Trophoblast cell (in vitro differentiated cells and primary cell): ENCODE data around the gene MFSD2B.

Experiments used
- DNase-seq, 2 donors: peaks; one replicate each; pipeline ENCODE4 v3.0.0-alpha.2; 2016
- H2AFZ ChIP-seq: 2 replicates; pipeline ENCODE4 v1.6.1; 2013; ENCODE audit warnings: low read length, moderate library complexity, mild to moderate bottlenecking; ENCODE audit not compliant: insufficient read depth, poor library complexity
- H2AK5ac ChIP-seq: 2 replicates; pipeline ENCODE4 v1.6.1; 2013; ENCODE audit warnings: mild to moderate bottlenecking, low read length
- H2BK120ac ChIP-seq: 2 replicates; pipeline ENCODE4 v1.6.1; 2013; ENCODE audit warnings: low read length, mild to moderate bottlenecking, moderate library complexity; ENCODE audit not compliant: insufficient read depth, poor library complexity
- H2BK12ac ChIP-seq: 2 replicates; pipeline ENCODE4 v1.6.1; 2013; ENCODE audit warnings: mild to moderate bottlenecking, low read length, moderate library complexity
- H2BK5ac ChIP-seq: 2 replicates; pipeline ENCODE4 v1.6.1; 2013; ENCODE audit warnings: low read length, low read depth, moderate library complexity, mild to moderate bottlenecking; ENCODE audit not compliant: poor library complexity
- H3K14ac ChIP-seq: 2 replicates; pipeline ENCODE4 v1.6.1; 2013; ENCODE audit warnings: mild to moderate bottlenecking, low read length
- H3K18ac ChIP-seq: 2 replicates; pipeline ENCODE4 v1.6.1; 2013; ENCODE audit warnings: mild to moderate bottlenecking, low read length
- H3K23ac ChIP-seq: 2 replicates; pipeline ENCODE4 v1.6.1; 2013; ENCODE audit warnings: low read length
- H3K27ac ChIP-seq: 2 replicates; pipeline ENCODE4 v1.5.1; 2013; ENCODE audit warnings: low read depth, mild to moderate bottlenecking, inconsistent platforms, low read length, moderate library complexity
- H3K27me3 ChIP-seq: 2 replicates; pipeline ENCODE4 v1.6.1; 2013; ENCODE audit warnings: inconsistent platforms, mild to moderate bottlenecking, low read length, moderate library complexity; ENCODE audit not compliant: insufficient read depth
- H3K36me3 ChIP-seq, 2 experiments: 1 replicate in 1 of 2; 2 replicates in 1 of 2; pipeline ENCODE4 v1.6.1; 2013; ENCODE audit warnings: low read length in 2 of 2, mild to moderate bottlenecking in 2 of 2, moderate library complexity in 1 of 2; ENCODE audit not compliant: insufficient read depth in 2 of 2, control insufficient read depth in 1 of 2
- H3K4ac ChIP-seq: 2 replicates; pipeline ENCODE4 v1.6.1; 2013; ENCODE audit warnings: low read depth, mild to moderate bottlenecking, low read length, moderate library complexity
- H3K4me1 ChIP-seq, 2 experiments: 1 replicate in 1 of 2; 2 replicates in 1 of 2; pipeline ENCODE4 v1.6.1; 2013; ENCODE audit warnings: low read length in 2 of 2, mild to moderate bottlenecking in 2 of 2, moderate library complexity in 1 of 2; ENCODE audit not compliant: insufficient read depth in 2 of 2, control insufficient read depth in 1 of 2
- H3K4me2 ChIP-seq: 2 replicates; pipeline ENCODE4 v1.6.1; 2013; ENCODE audit warnings: inconsistent platforms, mild to moderate bottlenecking, low read length, moderate library complexity
- H3K4me3 ChIP-seq: 2 replicates; pipeline ENCODE4 v1.5.1; 2013; ENCODE audit warnings: mild to moderate bottlenecking, low read depth, low read length, inconsistent platforms
- H3K79me1 ChIP-seq: one replicate; pipeline ENCODE4 v1.6.1; 2013; ENCODE audit warnings: low read length
- H3K79me2 ChIP-seq: 2 replicates; pipeline ENCODE4 v1.6.1; 2013; ENCODE audit warnings: low read length, mild to moderate bottlenecking; ENCODE audit not compliant: control insufficient read depth, insufficient read depth, poor library complexity
- H3K9ac ChIP-seq: 2 replicates; pipeline ENCODE4 v1.6.1; 2013; ENCODE audit warnings: mild to moderate bottlenecking, low read length
- H3K9me3 ChIP-seq: 2 replicates; pipeline ENCODE4 v1.6.1; 2013; ENCODE audit warnings: low read depth, mild to moderate bottlenecking, control low read depth, inconsistent platforms, low read length; ENCODE audit not compliant: insufficient read depth
- H4K12ac ChIP-seq: 2 replicates; pipeline ENCODE4 v1.6.1; 2013; ENCODE audit warnings: low read depth, mild to moderate bottlenecking, low read length, moderate library complexity
- H4K8ac ChIP-seq: 2 replicates; pipeline ENCODE4 v1.6.1; 2013; ENCODE audit warnings: low read depth, mild to moderate bottlenecking, low read length, moderate library complexity
- H4K91ac ChIP-seq: one replicate; pipeline ENCODE4 v1.6.1; 2013; ENCODE audit warnings: low read depth, mild to moderate bottlenecking, low read length, moderate library complexity
- WGBS: extraction: QIAGEN DNeasy Blood & Tissue Kit; methylation state at CpG from one replicate; pipeline ENCODE4 v1.1.7; 2013; ENCODE audit warnings: missing lambda C conversion rate; ENCODE audit not compliant: insufficient read length, insufficient coverage; ENCODE audit errors: extremely low coverage; 5-methylcytosine and 5-hydroxymethylcytosine counted together

MFSD2B gene

GRCh38 chr2:24055750-24056149, 45.9 kb downstream of the MFSD2B start:
- H3K18ac ChIP-seq: no peak overlapping the region
- no peak overlapping the region for H2BK120ac ChIP-seq
- H3K79me1 ChIP-seq: no peaks in the 10 kb centered on the region
- no peak overlapping the region for H4K91ac ChIP-seq
- H4K8ac ChIP-seq: no peak overlapping the region
- no peak overlapping the region for H2BK12ac ChIP-seq
- H3K27ac ChIP-seq: no peak overlapping the region
- H3K23ac ChIP-seq: no peak overlapping the region
- no peak overlapping the region for H2BK5ac ChIP-seq
- no peaks in the 10 kb centered on the region for H3K4me1 ChIP-seq
- H3K36me3 ChIP-seq: no peaks in the 10 kb centered on the region
- H4K12ac ChIP-seq: no peak overlapping the region
- no CpG with 5 or more reads among the region's 6 CpGs for WGBS
- H2AK5ac ChIP-seq: no peak overlapping the region
- H3K27me3 ChIP-seq: no peaks in the 10 kb centered on the region
- no peak overlapping the region for H3K9ac ChIP-seq
- no peak overlapping the region for H3K4ac ChIP-seq
- no peak for DNase-seq
- no peaks in the 10 kb centered on the region for H3K9me3 ChIP-seq
- no peak overlapping the region for H3K4me2 ChIP-seq
- H3K79me2 ChIP-seq: no peaks in the 10 kb centered on the region
- no peak overlapping the region for H3K4me3 ChIP-seq
- H2AFZ ChIP-seq: no peak overlapping the region
- no peak overlapping the region for H3K14ac ChIP-seq

- no peak overlapping the region for H2BK5ac ChIP-seq
- H4K8ac ChIP-seq: no peak overlapping the region
- H3K79me1 ChIP-seq: no peaks in the 10 kb centered on the region
- H3K36me3 ChIP-seq: peaks cover 0 to 4% of the 10 kb centered on the region in 2 experiments
- H2BK120ac ChIP-seq: no peak overlapping the region
- H2AFZ ChIP-seq: no peak overlapping the region
- no peak overlapping the region for H2BK12ac ChIP-seq
- no peak overlapping the region for H4K91ac ChIP-seq
- H3K23ac ChIP-seq: no peak overlapping the region
- no peak overlapping the region for H2AK5ac ChIP-seq
- no CpG with 5 or more reads among the region's 4 CpGs for WGBS
- no peaks in the 10 kb centered on the region for H3K27me3 ChIP-seq
- no peaks in the 10 kb centered on the region for H3K9me3 ChIP-seq
- H3K9ac ChIP-seq: peak overlapping the region; percentile 61
- H3K4ac ChIP-seq: no peak overlapping the region
- H3K79me2 ChIP-seq: no peaks in the 10 kb centered on the region
- no peak overlapping the region for H3K27ac ChIP-seq
- no peak for DNase-seq
- no peak overlapping the region for H4K12ac ChIP-seq
- no peak overlapping the region for H3K14ac ChIP-seq
- H3K4me2 ChIP-seq: no peak overlapping the region
- H3K4me1 ChIP-seq: no peaks in the 10 kb centered on the region
- H3K18ac ChIP-seq: no peak overlapping the region
- H3K4me3 ChIP-seq: no peak overlapping the region
These were observed 48.8 kb downstream of the MFSD2B start for GRCh38 chr2:24058564-24059271.

GRCh38 chr2:24065341-24065740, 55.5 kb downstream of the MFSD2B start:
- no CpG with 5 or more reads among the region's 2 CpGs for WGBS
- Histone ChIP-seq H4K91ac (no peak overlapping the region), H4K8ac (no peak overlapping the region)

GRCh38 chr2:24072259-24072658, 62.4 kb downstream of the MFSD2B start:
- Histone ChIP-seq H3K18ac (no peak overlapping the region), H3K9me3 (peaks cover 2% of the 10 kb centered on the region), H3K23ac (no peak overlapping the region), H3K27ac (no peak overlapping the region), H3K14ac (no peak overlapping the region), H3K79me2 (peaks cover 3% of the 10 kb centered on the region), H3K9ac (no peak overlapping the region), H2BK120ac (no peak overlapping the region), H3K4me2 (no peak overlapping the region), H3K4me3 (no peak overlapping the region), H3K36me3 (peaks cover 14 to 20% of the 10 kb centered on the region in 2 experiments), H3K27me3 (no peaks in the 10 kb centered on the region), H4K91ac (no peak overlapping the region), H2BK5ac (no peak overlapping the region), H3K4me1 (peaks cover 0 to 2% of the 10 kb centered on the region in 2 experiments), H2AK5ac (no peak overlapping the region), H3K79me1 (peaks cover 7% of the 10 kb centered on the region), H3K4ac (no peak overlapping the region), H2AFZ (no peak overlapping the region), H4K12ac (no peak overlapping the region), H2BK12ac (no peak overlapping the region), H4K8ac (no peak overlapping the region)
- WGBS: no CpG with 5 or more reads among the region's 4 CpGs
- DNase-seq: no peak

More at GRCh38 chr2:24065341-24065740, 55.5 kb downstream of the MFSD2B start:
- Histone ChIP-seq H3K18ac (no peak overlapping the region), H2BK12ac (no peak overlapping the region), H3K23ac (no peak overlapping the region), H3K14ac (no peak overlapping the region), H3K36me3 (peaks cover 14% of the 10 kb centered on the region in 2 experiments), H2AFZ (no peak overlapping the region), H4K12ac (no peak overlapping the region), H3K79me1 (no peaks in the 10 kb centered on the region), H3K4ac (no peak overlapping the region), H2AK5ac (no peak overlapping the region), H3K79me2 (no peaks in the 10 kb centered on the region), H3K4me3 (no peak overlapping the region), H3K27me3 (no peaks in the 10 kb centered on the region), H3K4me2 (no peak overlapping the region), H3K27ac (no peak overlapping the region), H3K4me1 (no peaks in the 10 kb centered on the region), H3K9ac (no peak overlapping the region), H2BK120ac (no peak overlapping the region), H3K9me3 (peaks cover 2% of the 10 kb centered on the region), H2BK5ac (no peak overlapping the region)
- peak in 1 of 2 donors; percentile 41 for DNase-seq
